CD4-positive, alpha-beta T cell treated with Interferon gamma for 1 hour (primary cell): ENCODE data around the gene ZBTB6.
A peak's percentile ranks its signal among the peaks of the same experiment; 100 is the strongest.

Source experiments
- DNase-seq: peaks from one replicate; pipeline ENCODE4 v3.0.0-alpha.2; 2020

ZBTB6 gene, protein sequence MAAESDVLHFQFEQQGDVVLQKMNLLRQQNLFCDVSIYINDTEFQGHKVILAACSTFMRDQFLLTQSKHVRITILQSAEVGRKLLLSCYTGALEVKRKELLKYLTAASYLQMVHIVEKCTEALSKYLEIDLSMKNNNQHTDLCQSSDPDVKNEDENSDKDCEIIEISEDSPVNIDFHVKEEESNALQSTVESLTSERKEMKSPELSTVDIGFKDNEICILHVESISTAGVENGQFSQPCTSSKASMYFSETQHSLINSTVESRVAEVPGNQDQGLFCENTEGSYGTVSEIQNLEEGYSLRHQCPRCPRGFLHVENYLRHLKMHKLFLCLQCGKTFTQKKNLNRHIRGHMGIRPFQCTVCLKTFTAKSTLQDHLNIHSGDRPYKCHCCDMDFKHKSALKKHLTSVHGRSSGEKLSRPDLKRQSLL

GRCh38 chr9:122912964-122913673, at the start of gene ZBTB6:
Gene ZBTB6, minus strand, starts transcription at chr9:122913323. Its CDS starts 1,251 bp downstream, at chr9:122912072.
- DNase-seq = peak; percentile 74

- no peak for DNase-seq
Observed at GRCh38 chr9:122961139-122961538, 48.0 kb upstream of the ZBTB6 start.

DNA sequence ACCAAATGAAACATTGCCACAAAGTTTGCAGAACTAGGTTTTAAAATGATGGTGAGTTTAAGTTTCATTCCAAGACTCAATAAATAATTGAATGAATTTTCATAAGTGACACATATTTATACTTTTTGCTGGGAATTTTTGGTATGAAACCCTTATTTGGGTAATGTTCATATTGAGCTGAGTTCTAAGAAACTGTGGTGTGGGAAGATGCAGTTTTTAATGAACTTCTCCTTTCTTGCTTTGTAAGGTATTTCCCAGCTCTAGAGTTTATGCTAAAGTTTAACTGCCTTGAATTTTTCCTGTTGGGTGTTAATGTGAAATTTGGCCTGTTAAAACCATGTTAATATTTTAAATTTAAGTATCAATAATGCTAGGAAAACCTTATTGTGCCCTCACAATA, 42.8 kb upstream of the ZBTB6 start:
- DNase-seq = no peak

DNA sequence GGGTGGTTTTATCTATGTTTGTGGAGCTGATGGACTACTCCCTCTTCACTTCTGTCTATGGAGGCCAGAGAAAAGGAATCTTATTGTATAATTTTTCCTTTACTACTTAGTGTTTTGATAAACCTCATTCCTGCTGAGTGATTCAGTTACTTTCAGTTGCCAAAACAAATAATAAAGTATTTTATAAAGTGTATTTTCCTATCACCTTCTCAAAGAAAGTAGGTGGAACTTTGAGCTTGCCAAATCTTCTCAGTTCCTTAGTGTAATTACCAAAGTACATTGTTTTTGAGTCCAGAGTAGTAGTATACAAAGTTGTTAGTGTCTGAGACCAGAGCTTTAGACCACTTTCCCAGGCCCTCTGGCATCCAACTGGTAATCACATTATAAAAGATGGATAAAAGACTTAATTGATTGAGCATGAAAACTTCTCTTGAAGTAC, 41.1 kb upstream of the ZBTB6 start:
- no peak for DNase-seq

DNA sequence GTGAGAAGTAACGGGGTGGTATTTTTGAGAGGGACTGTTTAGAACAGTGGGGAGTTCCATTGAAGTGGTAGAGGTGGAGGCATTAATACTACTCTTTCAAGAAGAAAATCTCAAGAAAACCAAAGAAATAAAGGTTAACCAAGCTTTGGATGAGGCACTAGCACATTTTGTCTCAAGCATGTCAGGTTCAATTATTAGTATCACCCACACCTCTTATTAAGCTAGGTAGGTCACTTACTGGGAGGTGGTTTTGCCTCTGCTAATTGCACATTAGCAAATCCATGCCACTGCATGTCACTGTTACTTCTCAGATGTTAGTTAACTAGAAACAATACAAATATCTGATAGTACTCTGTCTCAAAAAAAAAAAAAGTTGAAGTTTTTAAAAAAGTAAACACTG, 37.9 kb upstream of the ZBTB6 start:
- DNase-seq = no peak

DNA sequence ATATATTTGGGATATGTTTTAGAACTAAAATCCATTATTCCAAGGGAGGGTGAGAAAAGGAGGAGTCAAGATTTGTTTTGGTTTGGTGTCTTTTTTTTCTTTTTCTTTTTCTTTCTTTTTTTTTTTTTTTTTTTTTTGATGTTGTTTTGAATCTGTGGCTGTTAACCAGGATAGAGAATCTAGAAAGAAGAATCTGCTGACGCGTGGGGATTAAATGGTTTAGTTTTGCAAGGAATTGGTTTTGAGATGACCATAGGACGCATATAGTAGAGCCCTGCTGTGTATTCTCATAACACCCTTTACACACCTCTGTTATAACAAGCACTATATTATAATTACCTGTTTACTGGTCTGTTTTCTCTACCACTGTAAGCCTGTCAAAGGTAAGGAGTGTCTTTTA, 37.1 kb upstream of the ZBTB6 start:
- DNase-seq = no peak

- DNase-seq = no peak
Observed at GRCh38 chr9:122949696-122950095, 36.6 kb upstream of the ZBTB6 start.

GRCh38 chr9:122948313-122948712, 35.2 kb upstream of the ZBTB6 start:
- DNase-seq = no peak

DNA sequence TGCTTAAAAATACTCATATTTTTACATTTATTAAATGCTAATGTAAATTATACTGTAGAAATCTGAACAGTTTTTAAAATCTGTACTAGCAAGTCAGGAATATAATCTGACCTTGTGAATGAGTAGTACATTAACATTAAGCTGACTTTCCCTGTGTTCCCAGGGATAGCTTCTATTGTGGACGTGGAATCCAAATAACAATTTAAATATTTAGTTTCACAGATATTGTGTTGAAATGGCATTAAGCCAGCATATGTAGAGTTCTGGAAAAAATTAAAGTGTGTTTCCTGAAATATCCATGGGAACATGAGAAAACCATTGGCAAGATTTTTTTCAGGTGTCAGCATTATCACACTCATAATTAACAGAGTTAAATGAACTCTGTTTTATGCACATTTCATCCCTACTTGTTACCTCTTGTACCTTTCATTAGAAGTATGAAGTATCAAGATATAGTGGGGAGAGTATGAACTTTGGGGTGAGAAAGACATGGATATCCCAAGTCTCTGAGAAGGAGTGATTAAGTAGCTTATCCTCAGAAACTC, 33.4 kb upstream of the ZBTB6 start:
- DNase-seq = no peak

DNA sequence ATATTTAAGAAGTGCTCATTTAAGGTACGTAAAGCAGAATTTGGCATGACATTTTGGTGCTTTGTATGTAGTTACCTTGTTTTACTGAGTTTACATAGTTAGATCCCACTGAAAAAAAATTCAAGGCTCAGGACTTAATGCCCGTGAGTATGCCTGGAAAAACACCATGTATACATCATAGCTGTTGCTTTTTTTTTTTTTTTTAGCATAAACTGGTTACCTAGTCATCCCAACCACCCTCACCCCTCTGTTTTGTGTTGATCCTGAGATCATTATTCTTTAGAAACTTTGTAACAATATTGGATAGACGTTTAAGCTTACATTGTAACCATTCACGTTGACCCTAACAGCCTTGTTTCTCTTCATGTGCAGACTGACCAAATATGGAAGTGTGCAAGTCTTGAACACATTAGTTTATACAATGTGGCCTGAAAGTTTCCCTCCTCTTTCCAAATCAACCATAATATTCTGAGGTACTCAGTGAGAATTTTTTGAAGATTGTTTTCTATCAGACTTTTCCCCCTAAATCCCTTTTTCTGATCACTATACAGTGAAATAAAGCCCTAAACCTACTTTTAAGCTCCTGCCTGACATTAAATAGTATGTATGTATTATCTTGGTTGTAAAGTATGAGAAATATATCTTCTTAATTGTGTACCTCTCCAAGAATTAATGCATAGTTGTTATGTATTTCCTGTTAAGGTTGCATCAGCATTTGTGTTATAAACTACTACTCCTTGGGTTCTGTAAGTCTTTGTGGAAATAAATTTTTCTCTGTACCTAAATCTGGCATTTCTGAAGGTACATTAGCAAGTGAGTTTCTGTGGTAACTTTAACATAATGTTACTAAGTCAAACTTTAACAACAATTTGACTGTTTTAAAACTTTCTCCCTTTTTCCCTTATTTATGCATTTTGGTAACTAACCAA, 32.1 kb upstream of the ZBTB6 start:
- DNase-seq = no peak

GRCh38 chr9:122941582-122942234, 28.6 kb upstream of the ZBTB6 start:
- DNase-seq = no peak

DNA sequence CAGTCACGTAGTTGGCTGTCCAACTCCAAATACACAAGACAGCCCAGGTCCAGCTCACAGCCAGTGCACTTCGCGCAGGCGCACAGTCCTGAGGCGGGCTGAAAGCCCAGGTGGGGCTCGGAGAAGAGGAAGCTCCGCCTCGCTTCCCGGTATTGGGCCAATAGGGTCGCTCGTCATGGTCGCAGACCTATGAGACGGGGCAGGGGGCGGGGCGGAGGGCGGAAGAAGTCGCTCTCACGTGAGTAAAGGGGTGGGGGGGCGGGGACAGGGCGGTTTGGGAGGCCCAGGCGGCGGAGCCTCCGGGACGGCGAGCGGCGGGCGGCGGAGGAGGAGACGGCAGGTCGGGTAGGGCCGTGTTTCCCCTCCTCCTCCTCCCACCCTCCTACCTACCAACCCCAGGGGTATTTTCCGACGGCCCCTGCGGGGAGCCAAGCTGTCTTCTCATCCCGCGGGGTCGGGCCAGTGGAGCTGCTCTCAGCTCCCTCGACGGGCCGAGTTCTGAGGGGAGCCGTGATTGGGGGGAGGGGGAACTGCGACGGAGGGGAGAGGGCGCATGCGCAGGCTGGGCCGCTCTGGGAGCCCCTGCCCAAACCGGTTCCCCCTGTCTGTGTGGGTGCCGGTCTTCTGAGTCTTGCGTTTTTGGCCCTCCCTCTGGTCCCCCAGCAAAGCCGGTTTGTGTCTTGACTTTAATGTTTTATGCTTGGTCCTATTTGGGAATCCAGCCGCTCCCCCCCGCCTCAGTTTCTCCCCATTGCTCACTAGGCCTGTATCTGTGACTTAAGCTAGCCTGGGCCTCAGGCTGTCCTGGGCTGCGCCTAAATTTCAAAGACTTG, 27.8 kb upstream of the ZBTB6 start, which contains the start of gene RABGAP1:
Gene RABGAP1 (plus strand): TSS at position 272 of the 833 bp plus-strand sequence. CDS start 16,040 bp downstream, outside the sequence.
- DNase-seq = peak; percentile 99

DNA sequence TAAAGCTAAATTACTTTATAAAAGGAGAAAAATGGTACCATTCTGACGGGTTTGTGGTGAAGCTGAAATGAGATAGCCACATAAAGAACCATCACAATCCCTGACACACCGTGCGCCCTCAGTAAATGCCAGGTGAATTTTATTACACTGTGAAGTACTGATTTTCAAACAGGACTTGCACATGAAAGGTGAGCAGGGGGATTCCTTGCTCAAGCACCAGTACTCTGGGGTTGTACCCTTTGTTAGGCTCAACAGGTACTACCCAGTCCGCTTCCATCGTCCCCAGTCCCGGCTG, 27.3 kb upstream of the ZBTB6 start:
- DNase-seq = no peak

DNA sequence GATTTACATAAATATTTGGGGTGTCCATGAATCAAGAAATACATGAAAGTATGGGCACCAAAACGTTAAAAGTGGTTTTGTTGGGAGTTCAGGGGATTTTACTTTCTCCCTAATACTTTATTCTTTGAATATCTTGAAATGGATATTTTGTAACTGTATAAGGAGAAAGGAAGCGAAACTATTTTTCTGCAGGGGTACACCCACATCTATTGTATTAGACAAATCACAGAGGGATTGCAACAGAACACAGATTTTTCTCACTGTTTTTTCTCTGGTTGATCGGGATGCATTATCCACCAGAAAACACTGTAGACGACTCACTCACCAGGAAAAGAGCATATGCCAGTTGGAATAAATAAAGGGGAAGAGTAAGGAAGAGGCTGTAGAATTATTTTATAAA, 26.5 kb upstream of the ZBTB6 start:
- DNase-seq = no peak

DNA sequence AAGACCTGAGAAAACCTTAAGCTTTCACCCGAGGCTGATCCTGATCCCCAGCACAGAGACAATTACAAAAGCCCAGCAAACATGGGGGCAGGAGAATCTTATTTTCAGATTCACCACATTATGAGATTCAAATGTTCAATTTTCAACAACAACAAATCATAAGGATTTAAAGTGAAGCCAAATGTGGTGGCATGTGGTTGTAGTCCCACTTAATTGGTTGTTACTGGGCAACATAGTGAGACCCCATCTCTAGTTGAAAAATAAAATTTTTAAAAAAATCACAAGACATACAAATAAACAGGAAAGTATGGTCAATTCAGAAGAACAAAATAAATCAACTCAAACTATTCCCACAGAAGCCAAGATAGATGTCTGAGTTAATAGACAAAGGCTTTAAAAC, 23.8 kb upstream of the ZBTB6 start:
- no peak for DNase-seq

DNA sequence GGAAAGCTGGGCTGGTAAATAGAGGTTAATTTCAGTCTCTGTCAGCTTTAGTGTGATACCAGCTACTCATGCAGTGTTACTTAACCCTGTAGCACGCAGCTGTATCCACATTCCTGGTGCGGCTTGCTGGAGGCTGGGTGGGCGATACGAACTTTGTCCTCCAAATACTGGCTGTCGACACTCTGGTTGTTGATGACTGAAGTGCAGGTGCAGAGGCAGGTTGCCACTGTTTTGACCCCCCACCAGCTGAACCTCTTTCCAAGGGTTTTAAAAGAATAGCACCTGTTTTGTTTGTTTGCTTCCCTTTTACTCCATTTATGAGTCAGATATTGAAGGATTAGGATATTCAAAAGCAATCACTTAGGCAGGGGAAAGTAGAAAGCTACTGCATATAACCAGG, 23.3 kb upstream of the ZBTB6 start:
- no peak for DNase-seq

DNA sequence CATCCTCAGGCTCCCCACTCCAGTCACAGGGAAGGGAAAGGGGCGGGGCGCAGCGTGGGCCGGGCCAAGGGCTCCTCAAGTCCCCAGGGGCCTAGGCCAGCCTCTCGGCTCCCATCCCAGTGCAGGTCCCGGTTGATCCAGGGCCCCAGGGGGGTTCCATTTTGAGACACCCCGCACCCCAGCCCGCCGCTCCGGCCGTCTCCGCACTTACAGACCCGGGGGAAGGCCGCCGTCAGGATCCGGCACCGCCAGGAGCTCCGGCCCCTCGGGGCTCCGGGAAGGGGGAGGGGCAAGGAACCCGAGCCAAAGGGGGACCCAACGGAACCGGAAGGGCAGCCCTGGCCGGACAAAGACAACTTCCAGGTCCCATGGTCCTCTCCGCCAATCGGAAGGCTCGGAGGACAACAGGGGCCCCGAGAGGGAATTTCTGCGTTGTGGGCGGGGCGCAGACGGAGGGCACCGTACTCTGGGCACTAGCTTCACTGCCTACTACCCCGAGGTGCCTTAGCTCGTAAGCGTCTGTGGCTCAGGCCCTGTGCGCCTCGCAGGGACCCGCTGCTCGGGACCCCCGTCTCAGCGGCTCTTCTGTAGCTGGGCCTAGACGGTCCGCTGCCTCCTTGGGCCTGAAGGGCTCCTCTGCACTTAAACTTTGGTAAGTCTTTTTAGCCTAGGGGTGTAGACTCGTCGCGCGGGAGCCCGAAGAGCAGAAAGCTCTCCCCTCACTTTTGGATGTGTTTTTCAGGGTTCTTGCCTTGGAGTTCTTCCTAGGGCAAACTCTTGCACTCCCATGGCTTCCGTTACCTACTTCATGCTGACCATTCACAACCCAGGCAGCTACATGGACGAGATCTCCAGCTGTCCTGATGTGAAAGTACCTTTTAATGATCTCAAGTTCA, 18.4 kb upstream of the ZBTB6 start, which contains the start of gene ZBTB26:
Gene ZBTB26 (minus strand): TSS at position 287 of the 896 bp plus-strand sequence. CDS start 11,578 bp downstream, outside the sequence.
- DNase-seq = peak; percentile 92

DNA sequence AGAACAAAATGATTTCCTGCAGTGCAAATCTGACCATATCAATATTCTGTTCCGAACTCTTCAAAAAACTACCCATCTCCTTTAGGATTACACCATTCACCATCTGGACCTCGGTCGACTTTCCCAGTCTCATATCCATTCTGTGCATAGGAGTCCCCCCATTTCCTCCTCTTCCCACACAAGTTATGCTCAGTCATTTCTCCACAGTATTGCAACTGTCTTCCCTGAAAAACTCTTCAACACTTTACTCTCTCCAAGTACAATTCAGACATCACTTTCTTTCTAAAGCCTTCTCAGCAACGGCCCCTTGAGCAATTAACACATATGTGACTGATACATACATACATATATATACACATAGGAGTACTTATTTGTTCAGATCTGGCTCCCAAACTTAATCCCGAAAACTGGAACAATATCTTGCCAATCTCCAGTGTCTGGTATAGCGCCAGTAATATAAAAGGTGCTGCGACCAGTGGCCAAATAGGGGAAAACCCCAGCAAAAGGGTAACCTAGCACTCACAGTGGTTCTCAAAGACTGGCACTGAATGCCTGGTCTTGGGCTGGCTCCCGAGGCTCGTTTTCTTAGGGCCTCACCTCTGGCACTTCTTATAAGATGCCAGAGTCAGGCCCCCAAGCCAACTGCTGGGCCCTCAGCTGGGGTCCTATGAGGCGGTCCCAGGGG, 17.6 kb upstream of the ZBTB6 start:
- DNase-seq = no peak

GRCh38 chr9:122929796-122930354, 16.8 kb upstream of the ZBTB6 start:
- no peak for DNase-seq
